Hematopoietic multipotent progenitor cell treated with erythropoietin and hydrocortisone succinate and interleukin-3 and kit ligand, for 15 days (in vitro differentiated cells): Measurements from ENCODE around the gene NR5A1.

Experiments
- DNase-seq: peaks from one replicate; pipeline ENCODE4 v3.0.0-alpha.2; 2015; ENCODE audit warnings: low spot score

The NR5A1 gene

GRCh38 chr9:124457887-124458431 is 49.2 kb downstream of the NR5A1 start:
- no peak for DNase-seq

- DNase-seq = no peak
These were observed 49.9 kb downstream of the NR5A1 start for GRCh38 chr9:124457079-124457886.

- no peak for DNase-seq
These were observed 50.7 kb downstream of the NR5A1 start for GRCh38 chr9:124456341-124457078.

- no peak for DNase-seq
These were observed 51.4 kb downstream of the NR5A1 start for GRCh38 chr9:124455820-124456219.

- DNase-seq = no peak
These were observed 52.3 kb downstream of the NR5A1 start for GRCh38 chr9:124454791-124455443.

GRCh38 chr9:124454296-124454695 is 52.9 kb downstream of the NR5A1 start:
- DNase-seq = no peak

- peak; percentile 21 for DNase-seq
These were observed 53.5 kb downstream of the NR5A1 start for GRCh38 chr9:124453586-124454191.

GRCh38 chr9:124452841-124453585 is 54.2 kb downstream of the NR5A1 start:
- DNase-seq = no peak

GRCh38 chr9:124452326-124452725 is 54.9 kb downstream of the NR5A1 start:
- DNase-seq = no peak

GRCh38 chr9:124450931-124451661 is 56.1 kb downstream of the NR5A1 start:
- DNase-seq = no peak

- DNase-seq = no peak
These were observed 56.8 kb downstream of the NR5A1 start, which contains the start of gene ADGRD2 for GRCh38 chr9:124450241-124450924. TSS of gene ADGRD2 (plus strand) at chr9:124450451. CDS start at chr9:124451667, 1,216 bp downstream.

GRCh38 chr9:124449381-124450151 is 57.6 kb downstream of the NR5A1 start:
- no peak for DNase-seq

GRCh38 chr9:124448019-124448418 is 59.2 kb downstream of the NR5A1 start:
- DNase-seq = no peak

- DNase-seq = no peak
These were observed 59.9 kb downstream of the NR5A1 start for GRCh38 chr9:124447297-124447661.

- no peak for DNase-seq
These were observed 63.0 kb downstream of the NR5A1 start for GRCh38 chr9:124444166-124444565.

GRCh38 chr9:124443625-124444024 is 63.6 kb downstream of the NR5A1 start:
- no peak for DNase-seq

GRCh38 chr9:124442826-124443225 is 64.4 kb downstream of the NR5A1 start:
- DNase-seq = no peak

- no peak for DNase-seq
These were observed 64.8 kb downstream of the NR5A1 start for GRCh38 chr9:124442379-124442778.

- DNase-seq = no peak
These were observed 65.9 kb downstream of the NR5A1 start for GRCh38 chr9:124441291-124441690.
